Activated CD4-positive, alpha-beta memory T cell treated with anti-CD3 and anti-CD28 coated beads, Interleukin-2, amount 10 ng/mL, durations not matched to agents 7 days and 5 days (primary cell): Measurements from ENCODE around the gene AHCY. TPM values are rescaled to one million over a fixed set of nuclear protein-coding genes. Genes with fewer than 3 reads are reported as not detected.
"Not testable (repeated sequence)": the region's sequence is repeated elsewhere in the genome, so short reads cannot be mapped to it uniquely, and the experiment has no call there.

ENCODE experiments used
- CTCF ChIA-PET: fragments of 350-600 bp; sonication (Branson Sonifier 250); formaldehyde crosslinking; loops from one replicate; lab custom pipeline; 2021; ENCODE audit warnings: antibody characterized with exemption, inconsistent platforms; lab: Charles Lee
- POLR2A ChIA-PET: fragments of 350-600 bp; sonication (Branson Sonifier 250); formaldehyde crosslinking; loops from one replicate; lab custom pipeline; 2021; ENCODE audit warnings: antibody characterized with exemption; lab: Charles Lee
- DNase-seq: peaks from one replicate; pipeline ENCODE4 v3.0.0-alpha.2; 2020
- H3K27ac Mint-ChIP-seq: one replicate; pipeline ENCODE4 v1.8.0; 2021; ENCODE audit warnings: mild to moderate bottlenecking, mixed read lengths
- H3K27me3 Mint-ChIP-seq: one replicate; pipeline ENCODE4 v1.8.0; 2021; ENCODE audit warnings: mixed read lengths
- H3K36me3 Mint-ChIP-seq: one replicate; pipeline ENCODE4 v1.8.0; 2021; ENCODE audit warnings: low read depth, mixed read lengths
- H3K4me1 Mint-ChIP-seq: one replicate; pipeline ENCODE4 v1.8.0; 2021; ENCODE audit warnings: mixed read lengths
- H3K4me3 Mint-ChIP-seq: one replicate; pipeline ENCODE4 v1.8.0; 2021; ENCODE audit warnings: mild to moderate bottlenecking, mixed read lengths
- H3K9me3 Mint-ChIP-seq: one replicate; pipeline ENCODE4 v1.8.0; 2021; ENCODE audit warnings: mixed read lengths
- total RNA-seq, 2 experiments: library from RNA; stranded (reverse); gene quantifications; one replicate each; pipeline ENCODE4 v1.2.3, GENCODE V29; 2021

Gene AHCY
- total RNA-seq, 2 experiments from 2014 or later: 50.5 to 53.0 TPM

DNA sequence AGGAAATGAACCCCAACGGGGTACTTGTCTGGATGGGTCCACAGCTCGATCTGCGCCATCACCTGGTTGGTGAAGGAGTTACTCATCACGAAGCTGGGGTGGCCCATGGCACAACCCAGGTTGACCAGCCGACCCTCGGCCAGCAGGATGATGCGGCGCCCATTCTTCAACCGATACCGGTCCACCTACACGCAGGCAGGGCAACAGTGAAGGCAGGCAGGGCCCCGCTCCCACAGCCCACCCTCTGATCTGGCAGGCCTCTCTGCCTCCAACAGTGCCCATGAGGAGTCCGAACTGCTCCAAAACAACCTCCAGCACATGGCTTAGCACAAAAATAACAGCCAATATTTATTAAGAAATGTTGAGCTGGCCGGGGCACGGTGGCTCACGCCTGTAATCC lies 17.7 kb downstream of the AHCY start:
- H3K27me3 Mint-ChIP-seq: no peaks in the 10 kb centered on the region
- POLR2A ChIA-PET: no interaction called here
- no peaks in the 10 kb centered on the region for H3K9me3 Mint-ChIP-seq
- H3K4me1 Mint-ChIP-seq: no peaks in the 10 kb centered on the region
- H3K4me3 Mint-ChIP-seq: no peak overlapping the region
- CTCF ChIA-PET: interaction anchor here (3.3 kb wide), 1 partner anchor 27 kb away, joined by 10 read pairs; no protein-coding TSS in a partner anchor
- DNase-seq: no peak
- H3K36me3 Mint-ChIP-seq: peaks cover 21% of the 10 kb centered on the region
- no peak overlapping the region for H3K27ac Mint-ChIP-seq

DNA sequence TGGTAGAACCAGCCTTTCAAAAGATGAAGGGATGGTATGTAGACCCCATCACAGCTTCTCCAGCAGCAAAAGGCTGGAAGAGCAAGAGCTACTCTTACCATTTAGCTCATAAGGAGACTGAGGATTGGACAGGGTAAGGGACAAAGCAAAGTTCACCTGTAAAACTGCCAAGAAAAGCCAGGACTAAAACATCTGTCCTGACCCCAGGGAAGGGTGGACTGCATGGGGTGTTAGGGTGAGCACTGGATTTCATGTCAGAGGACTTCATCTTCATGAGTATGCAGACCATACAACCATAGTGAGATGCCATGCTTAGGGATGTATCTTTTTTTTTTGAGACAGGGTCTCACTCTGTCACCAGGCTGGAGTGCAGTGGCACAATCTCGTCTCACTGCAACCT lies 19.3 kb downstream of the AHCY start:
- H3K36me3 Mint-ChIP-seq: peaks cover 15% of the 10 kb centered on the region
- no peaks in the 10 kb centered on the region for H3K9me3 Mint-ChIP-seq
- no peak for DNase-seq
- H3K27ac Mint-ChIP-seq: no peak overlapping the region
- POLR2A ChIA-PET: no interaction called here
- no peaks in the 10 kb centered on the region for H3K4me1 Mint-ChIP-seq
- CTCF ChIA-PET: no interaction called here
- H3K27me3 Mint-ChIP-seq: no peaks in the 10 kb centered on the region
- no peak overlapping the region for H3K4me3 Mint-ChIP-seq

DNA sequence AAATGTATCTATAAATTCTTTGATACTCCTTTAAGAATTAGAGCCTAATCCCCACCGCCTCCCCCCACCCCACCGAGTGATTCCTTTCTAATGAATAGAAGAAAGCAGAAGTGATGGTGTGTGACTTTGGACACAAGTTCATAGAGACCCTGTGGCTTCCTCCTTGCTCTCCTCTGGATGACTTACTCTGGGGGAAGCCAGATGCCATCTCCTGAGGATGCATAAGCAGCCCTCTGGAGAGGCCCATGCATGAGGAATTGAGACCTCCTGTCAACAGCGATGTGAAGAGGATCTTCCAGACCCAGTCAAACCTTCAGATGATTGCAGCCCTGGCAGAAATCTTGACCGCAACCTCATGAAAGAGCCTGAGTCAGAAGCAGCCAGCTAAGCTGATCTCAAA lies 21.1 kb downstream of the AHCY start:
- CTCF ChIA-PET: interaction anchor here (0.6 kb wide), 1 partner anchor 8 kb away, joined by 3 read pairs; no protein-coding TSS in a partner anchor
- POLR2A ChIA-PET: no interaction called here
- Mint-ChIP-seq H3K36me3 (peaks cover 19% of the 10 kb centered on the region), H3K4me1 (no peaks in the 10 kb centered on the region), H3K4me3 (no peak overlapping the region), H3K27ac (no peak overlapping the region), H3K27me3 (no peaks in the 10 kb centered on the region), H3K9me3 (no peaks in the 10 kb centered on the region)
- no peak for DNase-seq

DNA sequence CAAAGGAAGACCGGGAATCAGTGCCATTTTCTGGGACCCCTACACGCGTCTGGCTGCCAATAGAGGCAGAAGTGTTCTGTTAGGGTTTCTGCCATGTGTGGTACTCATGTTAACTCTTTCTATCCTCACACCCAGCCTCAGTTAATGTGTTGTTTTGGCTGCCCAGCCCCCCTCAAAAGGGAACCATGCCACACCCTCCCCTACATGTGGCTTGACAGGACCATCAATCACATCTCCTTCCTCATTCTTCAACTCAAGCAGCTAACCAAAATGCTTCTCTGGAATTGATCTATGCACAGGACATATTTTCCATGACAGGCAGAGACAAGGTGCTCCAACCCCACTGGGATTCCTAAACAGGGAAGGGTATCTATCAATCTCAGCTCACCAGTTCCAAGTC lies 22.0 kb downstream of the AHCY start:
- CTCF ChIA-PET: no interaction called here
- no peaks in the 10 kb centered on the region for H3K4me1 Mint-ChIP-seq
- no peak overlapping the region for H3K27ac Mint-ChIP-seq
- H3K36me3 Mint-ChIP-seq: peaks cover 16% of the 10 kb centered on the region
- no peak for DNase-seq
- no peaks in the 10 kb centered on the region for H3K27me3 Mint-ChIP-seq
- POLR2A ChIA-PET: no interaction called here
- no peaks in the 10 kb centered on the region for H3K9me3 Mint-ChIP-seq
- no peak overlapping the region for H3K4me3 Mint-ChIP-seq

DNA sequence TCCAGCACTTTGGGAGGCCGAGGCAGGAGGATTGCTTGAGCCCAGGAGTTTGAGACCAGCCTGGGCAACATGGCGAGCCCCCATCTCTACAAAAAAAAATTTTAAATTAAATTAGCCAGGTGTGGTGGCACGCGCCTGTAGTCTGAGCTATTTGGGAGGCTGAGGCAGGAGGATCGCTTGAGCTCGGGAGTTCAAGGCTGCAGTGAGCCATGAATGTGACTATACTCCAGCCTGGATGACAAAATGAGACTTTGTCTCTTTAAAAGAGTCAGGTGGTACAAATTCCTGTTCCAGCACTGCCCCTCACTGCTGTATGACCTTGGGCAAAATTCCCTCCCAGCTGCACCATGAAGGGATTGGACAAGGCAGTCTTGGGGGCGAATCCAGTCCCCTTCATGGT lies 28.5 kb downstream of the AHCY start:
- ChIA-PET CTCF (interaction anchor here (0.9 to 1.1 kb wide), 2 partner anchors 8 to 38 kb away, joined by 3 read pairs; no protein-coding TSS in a partner anchor), POLR2A (no interaction called here)
- Mint-ChIP-seq H3K9me3 (no peaks in the 10 kb centered on the region), H3K27me3 (peaks cover 1% of the 10 kb centered on the region), H3K4me3 (no peak overlapping the region), H3K27ac (no peak overlapping the region), H3K36me3 (peaks cover 15% of the 10 kb centered on the region), H3K4me1 (peaks cover 7% of the 10 kb centered on the region)
- no peak for DNase-seq

DNA sequence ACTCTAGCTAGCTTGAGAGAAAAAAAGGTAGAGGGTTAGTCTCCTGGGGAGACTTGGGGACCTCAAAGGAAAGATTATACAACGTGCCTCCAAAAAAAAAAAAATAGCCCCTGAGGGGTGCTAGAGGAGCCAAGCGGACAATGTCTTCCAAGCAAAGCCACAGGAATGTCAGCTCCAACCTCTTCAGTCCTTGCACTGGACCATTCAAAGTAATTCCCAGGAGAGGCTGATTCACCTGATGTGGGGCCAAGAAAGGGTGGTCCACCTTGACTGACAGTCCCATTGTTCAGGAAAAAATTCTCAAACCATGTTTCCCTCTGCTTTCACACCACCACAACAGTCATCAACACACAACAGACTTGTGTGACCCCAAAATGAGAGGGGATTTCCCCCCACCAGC lies 31.2 kb downstream of the AHCY start:
- POLR2A ChIA-PET: no interaction called here
- no peak for DNase-seq
- Mint-ChIP-seq H3K36me3 (peaks cover 6% of the 10 kb centered on the region), H3K9me3 (no peaks in the 10 kb centered on the region), H3K4me3 (no peak overlapping the region), H3K27me3 (peaks cover 1% of the 10 kb centered on the region), H3K4me1 (peaks cover 14% of the 10 kb centered on the region), H3K27ac (no peak overlapping the region)
- CTCF ChIA-PET: interaction anchor here (1.4 kb wide), 1 partner anchor 15 kb away, joined by 4 read pairs; no protein-coding TSS in a partner anchor

DNA sequence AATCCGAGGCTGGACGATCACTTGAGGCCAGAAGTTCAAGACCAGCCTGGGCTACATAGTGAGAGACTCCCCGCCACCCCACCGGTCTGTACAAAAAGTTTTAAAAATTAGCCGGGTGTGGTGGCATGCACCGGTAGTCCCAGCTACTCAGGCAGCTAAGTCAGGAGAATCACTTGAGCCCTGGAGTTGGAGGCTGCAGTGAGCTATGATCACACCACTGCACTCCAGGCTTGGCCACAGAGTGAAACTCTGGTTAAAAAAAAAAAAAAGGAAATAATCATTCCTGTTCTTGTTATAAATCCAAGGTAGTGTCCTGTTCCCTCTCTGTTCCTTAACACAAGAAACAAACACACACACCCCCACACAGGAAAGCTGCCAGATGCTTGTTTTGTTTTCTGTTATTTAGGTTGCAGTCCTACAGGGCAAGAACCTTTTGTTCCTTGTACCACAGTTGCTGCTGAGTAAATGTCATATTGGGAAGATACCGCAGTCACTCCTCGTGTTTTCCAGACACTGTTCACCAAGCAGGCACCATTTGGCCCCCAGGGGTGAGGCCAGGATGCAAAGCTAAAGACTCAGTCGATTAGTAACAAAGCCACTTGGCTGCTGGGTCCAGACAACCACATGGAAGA lies 33.0 kb downstream of the AHCY start:
- H3K36me3 Mint-ChIP-seq: peaks cover 3% of the 10 kb centered on the region
- peaks cover 14% of the 10 kb centered on the region for H3K4me1 Mint-ChIP-seq
- H3K4me3 Mint-ChIP-seq: no peak overlapping the region
- peaks cover 1% of the 10 kb centered on the region for H3K27me3 Mint-ChIP-seq
- no peak for DNase-seq
- H3K9me3 Mint-ChIP-seq: no peaks in the 10 kb centered on the region
- CTCF ChIA-PET: interaction anchor here (0.6 kb wide), 1 partner anchor 270 kb away, joined by 3 read pairs; no protein-coding TSS in a partner anchor
- no peak overlapping the region for H3K27ac Mint-ChIP-seq
- POLR2A ChIA-PET: no interaction called here

DNA sequence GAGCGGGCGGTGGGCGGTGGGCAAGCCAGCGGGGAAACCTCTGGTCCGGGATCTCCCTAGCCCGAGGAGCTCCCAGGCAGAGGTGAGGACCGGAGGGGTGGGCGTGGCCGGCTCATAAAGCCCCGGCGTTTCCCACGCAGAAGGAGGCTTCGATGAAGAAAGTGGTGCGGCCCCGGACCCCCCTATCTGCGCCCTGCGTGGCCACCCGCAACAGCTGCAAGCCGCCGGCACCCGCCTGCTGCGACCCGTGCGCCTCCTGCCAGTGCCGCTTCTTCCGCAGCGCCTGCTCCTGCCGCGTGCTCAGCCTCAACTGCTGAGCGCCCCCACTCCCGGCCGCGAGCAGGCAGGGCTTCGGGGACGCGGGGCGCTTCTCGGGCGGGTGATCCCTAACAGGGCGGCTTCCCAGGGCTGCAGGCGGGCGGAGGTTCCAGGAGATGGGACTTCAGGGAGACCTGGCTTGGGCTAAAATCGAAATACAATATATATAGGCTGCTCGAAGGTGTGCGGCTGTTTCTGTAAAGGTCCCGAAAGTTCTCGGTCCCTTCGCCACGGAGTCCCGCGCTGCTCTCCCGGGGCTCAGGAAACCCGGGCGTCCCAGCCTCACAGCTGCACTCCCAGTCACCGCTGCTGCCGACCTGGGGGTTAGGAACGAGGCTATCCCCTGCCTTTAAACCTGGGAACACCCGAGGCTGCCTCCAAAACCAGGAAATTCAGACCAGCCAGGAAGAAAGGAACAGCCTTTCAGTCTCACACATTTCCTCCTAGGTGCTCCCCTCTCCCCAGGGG lies 34.1 kb downstream of the AHCY start:
- DNase-seq: no peak
- peaks cover 14% of the 10 kb centered on the region for H3K4me1 Mint-ChIP-seq
- no peaks in the 10 kb centered on the region for H3K9me3 Mint-ChIP-seq
- no peaks in the 10 kb centered on the region for H3K36me3 Mint-ChIP-seq
- peak overlapping the region; percentile 30 for H3K4me3 Mint-ChIP-seq
- H3K27ac Mint-ChIP-seq: no peak overlapping the region
- peaks cover 1% of the 10 kb centered on the region for H3K27me3 Mint-ChIP-seq
- ChIA-PET CTCF (interaction anchor here (0.6 kb wide), 2 partner anchors 271 to 417 kb away, joined by 3 read pairs; no protein-coding TSS in a partner anchor), POLR2A (no interaction called here)

DNA sequence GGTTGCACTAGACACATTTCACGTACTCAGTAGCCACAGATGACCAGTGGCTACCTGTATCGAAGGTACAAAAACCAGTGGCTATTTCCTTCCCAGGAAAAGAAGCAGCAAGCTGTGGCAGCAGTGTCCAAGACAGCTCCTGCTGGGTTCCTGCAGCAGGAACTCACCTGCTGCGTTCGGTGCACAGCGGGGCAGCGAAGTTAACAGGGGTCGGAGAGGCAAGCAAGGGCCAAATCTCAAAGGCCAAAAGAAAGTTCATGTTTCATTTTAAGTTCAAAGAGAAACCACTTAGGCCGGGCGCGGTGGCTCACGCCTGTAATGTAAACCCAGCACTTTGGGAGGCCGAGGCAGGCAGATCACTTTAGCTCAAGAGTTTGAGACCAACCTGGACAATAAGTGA lies 35.0 kb downstream of the AHCY start:
- no peaks in the 10 kb centered on the region for H3K36me3 Mint-ChIP-seq
- H3K27me3 Mint-ChIP-seq: peaks cover 1% of the 10 kb centered on the region
- H3K27ac Mint-ChIP-seq: no peak overlapping the region
- H3K4me1 Mint-ChIP-seq: peaks cover 14% of the 10 kb centered on the region
- no peaks in the 10 kb centered on the region for H3K9me3 Mint-ChIP-seq
- H3K4me3 Mint-ChIP-seq: no peak overlapping the region
- POLR2A ChIA-PET: interaction anchor here (0.8 kb wide), 1 partner anchor 34 kb away, joined by 3 read pairs; no protein-coding TSS in a partner anchor
- CTCF ChIA-PET: interaction anchor here (0.6 kb wide), 1 partner anchor 418 kb away, joined by 3 read pairs; no protein-coding TSS in a partner anchor
- DNase-seq: no peak

DNA sequence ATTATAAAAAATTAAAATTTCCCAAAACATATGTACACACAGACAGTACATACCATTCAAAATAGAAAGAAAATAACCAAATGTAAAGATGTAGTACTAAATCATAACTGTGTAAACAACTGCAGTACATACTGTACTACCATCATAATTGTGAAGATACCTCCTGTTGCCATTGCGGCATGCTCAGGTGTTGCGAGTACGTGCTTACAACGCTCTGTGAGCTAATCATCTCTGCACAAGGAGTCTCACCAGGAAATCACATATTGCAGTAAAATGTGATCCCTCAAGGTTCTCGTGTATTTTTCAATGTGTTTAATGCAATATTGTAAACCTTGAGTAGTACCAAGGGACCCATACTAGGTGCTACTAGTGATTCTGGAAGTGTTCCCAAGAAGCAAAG lies 39.0 kb downstream of the AHCY start:
- Mint-ChIP-seq H3K4me3 (no peak overlapping the region), H3K9me3 (no peaks in the 10 kb centered on the region), H3K36me3 (no peaks in the 10 kb centered on the region), H3K27me3 (no peaks in the 10 kb centered on the region), H3K4me1 (peaks cover 10% of the 10 kb centered on the region), H3K27ac (no peak overlapping the region)
- ChIA-PET POLR2A (no interaction called here), CTCF (no interaction called here)
- DNase-seq: no peak

DNA sequence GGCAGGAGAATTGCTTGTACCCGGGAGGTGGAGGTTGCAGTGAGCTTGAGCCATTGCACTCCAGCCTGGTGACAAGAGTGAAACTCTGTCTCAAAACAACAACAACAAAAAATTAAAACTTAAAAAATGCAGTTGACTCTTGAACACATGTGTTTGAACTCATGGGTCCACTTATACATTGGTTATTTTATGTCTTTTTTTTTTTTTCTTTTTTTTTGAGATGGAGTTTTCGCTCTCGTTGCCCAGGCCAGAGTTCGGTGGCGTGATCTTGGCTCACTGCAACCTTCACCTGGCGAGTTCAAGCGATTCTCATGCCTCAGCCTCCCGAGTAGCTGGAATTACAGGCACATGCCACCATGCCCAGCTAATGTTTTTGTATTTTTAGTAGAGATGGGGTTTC lies 39.7 kb downstream of the AHCY start:
- H3K27me3 Mint-ChIP-seq, H3K4me3 Mint-ChIP-seq, H3K4me1 Mint-ChIP-seq, H3K36me3 Mint-ChIP-seq, POLR2A ChIA-PET, H3K9me3 Mint-ChIP-seq, DNase-seq, H3K27ac Mint-ChIP-seq: not testable (repeated sequence)
- CTCF ChIA-PET: interaction anchor here (0.5 kb wide), 1 partner anchor 833 kb away, joined by 5 read pairs; no protein-coding TSS in a partner anchor

DNA sequence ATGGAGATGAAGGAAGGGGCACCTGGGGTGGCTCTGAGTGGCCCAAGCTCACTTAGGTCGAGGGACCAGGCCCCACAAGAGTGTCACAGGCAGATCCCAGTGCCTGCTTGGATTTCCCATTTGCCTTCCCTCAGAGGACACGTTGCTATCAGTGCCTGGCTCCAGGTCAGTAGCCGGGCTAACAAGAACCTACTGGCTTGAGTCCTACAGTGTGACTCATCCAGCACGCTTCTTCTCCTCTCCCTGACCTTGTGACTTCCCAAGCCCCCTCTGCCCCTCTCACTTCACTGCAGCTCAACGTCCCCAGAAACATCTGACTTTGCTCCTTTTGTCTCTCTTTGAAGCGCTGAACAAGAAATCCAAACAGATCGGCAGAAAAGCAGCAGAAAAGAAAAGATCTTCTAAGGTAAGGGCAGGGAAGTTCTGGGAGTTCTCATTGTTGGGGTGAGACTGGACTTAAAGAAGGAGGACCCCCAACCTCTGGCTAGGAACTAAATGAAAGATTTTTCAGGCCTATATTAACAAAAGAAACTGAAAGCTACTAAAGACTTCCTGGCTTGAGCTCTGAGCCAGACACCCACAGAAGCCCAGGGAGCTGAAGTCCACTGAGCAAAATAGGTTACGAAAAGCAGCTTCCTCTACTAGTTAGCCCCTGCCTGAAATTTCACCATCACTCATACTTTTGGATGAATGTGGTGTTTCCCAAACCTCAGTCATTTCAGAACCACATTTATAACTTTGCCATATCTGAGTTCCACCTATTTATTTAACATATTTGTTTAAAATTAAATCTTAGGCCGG lies 40.5 kb downstream of the AHCY start:
- ChIA-PET POLR2A (no interaction called here), CTCF (interaction anchor here (0.5 to 1.3 kb wide), 2 partner anchors 507 to 833 kb away, joined by 4 to 5 read pairs; no protein-coding TSS in a partner anchor)
- Mint-ChIP-seq H3K4me3 (no peak overlapping the region), H3K9me3 (no peaks in the 10 kb centered on the region), H3K27me3 (no peaks in the 10 kb centered on the region), H3K27ac (no peak overlapping the region), H3K36me3 (no peaks in the 10 kb centered on the region), H3K4me1 (peaks cover 5% of the 10 kb centered on the region)
- no peak for DNase-seq
